NCI-H748 treated with DMSO at 0.1 percent for 48 hours (cell line): ENCODE measurements around the gene NOPCHAP1.

Experiments
- DNase-seq: peaks from one replicate; lab custom pipeline; 2025; lab: John Stamatoyannopoulos, UW

NOPCHAP1 gene

DNA sequence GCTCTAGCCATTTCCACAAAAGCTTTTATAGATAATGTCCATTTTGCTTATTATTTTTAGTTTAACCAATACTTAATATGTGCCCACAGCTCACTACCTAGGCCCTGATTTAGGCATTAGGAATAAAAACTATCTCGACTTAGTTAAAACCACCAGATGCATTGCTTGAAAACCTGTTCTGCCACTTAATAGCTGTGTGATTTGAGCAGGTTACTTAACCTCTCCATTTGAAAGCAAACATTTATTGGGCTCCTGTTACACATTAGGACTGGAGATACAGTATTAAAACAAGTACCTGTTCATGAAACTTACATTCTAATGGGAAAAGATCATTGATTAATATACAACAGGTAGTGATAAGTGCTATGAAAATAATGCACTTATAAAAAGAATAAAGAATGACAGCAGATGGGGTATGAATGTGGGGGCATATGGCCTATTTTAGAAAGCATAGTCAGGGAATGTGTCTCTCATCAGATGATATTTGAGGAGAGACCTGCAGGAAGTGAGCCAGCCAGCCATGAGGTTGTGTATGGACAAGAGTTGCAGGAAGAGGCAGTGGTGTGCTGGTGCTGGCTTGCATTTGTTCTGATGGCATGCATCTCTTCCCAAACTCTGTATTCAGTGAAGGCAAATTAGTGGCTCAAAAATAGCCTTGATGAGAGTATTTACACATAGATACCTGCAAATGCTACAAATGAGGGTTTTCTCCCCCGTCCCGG, 34.3 kb downstream of the NOPCHAP1 start:
- DNase-seq: peak; percentile 52

DNA sequence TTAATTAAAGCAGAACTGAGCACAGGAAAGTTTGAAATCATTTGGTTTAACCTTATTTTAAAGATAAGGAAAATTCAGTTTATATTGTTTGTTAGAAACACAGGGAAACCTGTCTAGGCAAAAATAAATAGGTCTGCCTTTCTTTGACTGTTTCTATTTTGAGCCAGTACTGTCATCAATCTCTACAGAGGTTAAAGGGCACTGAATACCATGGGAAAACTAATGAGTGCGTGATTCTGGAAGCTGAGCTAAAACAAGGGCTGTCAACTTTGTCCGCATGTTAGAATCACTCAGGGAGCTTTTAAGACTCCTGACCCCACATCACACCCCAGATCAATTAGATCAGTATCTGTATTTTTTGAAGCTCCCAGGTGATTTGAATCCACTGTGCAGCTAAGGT, 38.8 kb downstream of the NOPCHAP1 start:
- no peak for DNase-seq

DNA sequence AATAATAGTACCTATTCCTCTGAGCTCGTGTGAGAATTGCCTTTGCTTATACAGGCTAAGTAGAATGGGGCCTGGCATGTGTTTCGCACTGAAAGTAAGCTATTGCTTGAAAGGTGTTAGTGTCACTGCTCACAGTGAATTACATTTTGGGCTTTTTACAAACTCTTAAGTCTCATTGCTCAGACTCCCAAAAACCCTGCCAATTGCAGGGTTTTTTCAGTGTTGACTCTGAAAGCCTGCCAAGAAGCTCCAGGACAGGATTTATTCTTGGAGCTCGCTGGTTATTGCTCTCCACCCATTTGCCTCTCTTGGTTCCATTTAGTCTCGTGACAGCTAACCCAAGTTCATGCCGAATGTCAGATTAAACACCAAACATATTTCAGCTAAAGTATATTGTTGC, 39.8 kb downstream of the NOPCHAP1 start:
- DNase-seq: no peak

DNA sequence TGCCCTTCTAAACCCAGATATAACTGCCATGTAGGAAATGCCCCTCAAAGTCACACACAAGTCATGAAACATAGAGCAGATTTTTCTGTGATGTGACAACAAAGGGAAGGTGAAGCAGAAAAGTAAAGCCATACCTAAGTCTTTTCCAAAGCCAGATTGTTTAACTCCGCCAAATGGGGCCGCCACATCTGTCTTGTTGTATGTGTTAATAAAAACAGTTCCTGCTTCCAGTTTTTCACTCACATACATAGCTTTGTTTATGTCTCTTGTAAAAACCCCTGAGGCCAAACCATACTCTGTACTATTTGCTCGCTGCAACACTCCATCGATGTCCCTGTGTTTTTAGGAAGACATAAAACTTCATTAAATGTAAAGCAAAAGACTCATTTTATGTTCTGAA, 40.3 kb downstream of the NOPCHAP1 start:
- no peak for DNase-seq

DNA sequence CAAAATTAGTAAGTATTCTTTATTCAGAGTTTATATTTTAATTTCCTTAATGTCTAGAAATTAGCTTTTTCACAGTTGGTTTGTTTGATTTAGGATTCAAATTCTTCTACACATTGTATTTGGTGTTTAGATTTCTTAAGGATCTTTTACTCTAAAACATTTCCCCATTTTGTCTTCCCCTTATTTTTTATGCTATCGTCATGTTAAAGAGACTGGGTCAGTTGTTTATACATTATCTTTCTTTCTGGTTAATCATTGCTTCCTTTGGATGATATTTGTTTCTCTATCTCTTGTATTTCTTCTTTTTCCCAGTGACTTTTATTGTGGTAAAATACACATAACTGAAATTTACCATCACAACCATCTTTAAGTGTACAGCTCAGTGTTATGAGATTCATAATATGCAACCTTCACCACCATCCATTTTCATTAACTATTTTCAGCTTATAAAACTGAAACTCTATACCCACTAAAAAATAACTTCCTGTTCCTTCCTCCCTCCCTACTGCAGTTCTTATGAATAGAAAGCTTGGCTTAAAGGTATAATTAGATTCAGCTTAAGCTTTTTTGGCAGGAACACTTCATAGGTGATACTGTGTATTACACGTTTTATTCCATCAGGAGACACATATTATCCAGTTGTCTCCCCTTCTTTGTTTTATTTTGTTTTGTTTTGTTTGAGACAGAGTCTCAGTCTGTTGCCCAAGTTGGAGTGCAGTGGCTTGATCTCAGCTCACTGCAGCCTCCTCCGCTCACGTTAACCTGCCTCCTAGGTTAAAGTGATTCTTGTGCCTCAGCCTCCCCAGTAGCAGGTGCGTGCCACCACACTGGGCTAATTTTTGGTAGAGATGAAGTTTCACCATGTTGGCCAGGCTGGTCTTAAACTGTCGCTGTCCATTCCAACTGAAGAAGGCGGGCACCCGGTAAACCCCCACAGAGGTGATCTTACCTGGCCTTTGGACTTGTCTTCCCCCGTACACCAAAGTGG, 45.0 kb downstream of the NOPCHAP1 start:
- DNase-seq: no peak

DNA sequence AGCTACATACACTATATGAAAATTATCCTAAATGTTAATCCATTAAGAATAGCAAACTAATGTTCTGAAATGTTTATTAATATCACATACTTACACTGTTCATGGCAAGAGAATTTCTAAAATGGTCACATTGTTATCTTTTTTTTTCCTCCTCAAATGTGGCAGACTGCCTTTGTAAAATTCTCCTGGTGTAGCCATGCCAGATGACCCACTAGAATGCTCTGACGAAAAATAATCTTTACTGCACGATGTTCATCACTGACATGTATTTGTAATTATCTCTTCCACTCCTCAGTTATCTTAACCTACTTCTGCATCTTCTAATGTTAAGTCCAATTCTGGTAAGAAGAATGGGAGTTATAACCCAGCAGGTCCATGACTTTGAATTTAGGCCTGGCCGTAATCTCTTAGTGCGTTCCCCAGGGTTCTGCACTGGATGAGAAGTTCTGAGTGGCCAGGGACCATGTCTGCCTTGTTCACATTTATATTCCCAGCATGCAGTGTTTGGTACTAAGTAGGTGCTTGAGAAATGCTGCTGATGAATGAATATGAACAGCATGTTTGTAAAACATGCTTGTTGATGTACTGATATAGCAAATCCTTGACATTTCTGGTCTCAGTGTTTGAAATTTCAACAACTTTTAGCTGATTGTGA, 46.7 kb downstream of the NOPCHAP1 start:
- no peak for DNase-seq

DNA sequence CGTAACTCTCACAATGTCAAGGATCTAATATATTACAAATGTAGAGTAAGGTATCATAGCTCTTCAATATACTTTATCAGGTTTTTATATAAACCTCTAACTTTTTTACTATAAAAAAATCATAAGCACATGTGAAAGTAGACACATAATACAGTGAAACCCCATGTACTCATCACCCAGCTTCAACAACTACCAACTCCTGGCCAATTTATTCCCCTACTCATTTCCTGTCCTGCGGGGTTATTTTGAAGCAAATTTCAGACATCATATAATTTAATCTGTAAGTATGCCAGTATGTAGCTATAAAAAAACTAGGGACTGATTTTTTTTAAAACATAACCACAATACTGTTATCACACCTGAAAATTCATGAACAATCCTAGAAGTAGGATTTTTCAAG, 47.7 kb downstream of the NOPCHAP1 start:
- DNase-seq: no peak
